HG02884 (cell line): Measurements from ENCODE around the gene STAB2.
"Not testable (repeated sequence)": the region's sequence is repeated elsewhere in the genome, so short reads cannot be mapped to it uniquely, and the experiment has no call there.

ENCODE experiments used
- ATAC-seq: cut with Tn5 transposase; IDR thresholded peaks from one replicate; pipeline ENCODE4 v1.9.1; 2021; ENCODE audit warnings: mild to moderate bottlenecking, moderate library complexity; ENCODE audit not compliant: unreplicated experiment

Gene STAB2

DNA sequence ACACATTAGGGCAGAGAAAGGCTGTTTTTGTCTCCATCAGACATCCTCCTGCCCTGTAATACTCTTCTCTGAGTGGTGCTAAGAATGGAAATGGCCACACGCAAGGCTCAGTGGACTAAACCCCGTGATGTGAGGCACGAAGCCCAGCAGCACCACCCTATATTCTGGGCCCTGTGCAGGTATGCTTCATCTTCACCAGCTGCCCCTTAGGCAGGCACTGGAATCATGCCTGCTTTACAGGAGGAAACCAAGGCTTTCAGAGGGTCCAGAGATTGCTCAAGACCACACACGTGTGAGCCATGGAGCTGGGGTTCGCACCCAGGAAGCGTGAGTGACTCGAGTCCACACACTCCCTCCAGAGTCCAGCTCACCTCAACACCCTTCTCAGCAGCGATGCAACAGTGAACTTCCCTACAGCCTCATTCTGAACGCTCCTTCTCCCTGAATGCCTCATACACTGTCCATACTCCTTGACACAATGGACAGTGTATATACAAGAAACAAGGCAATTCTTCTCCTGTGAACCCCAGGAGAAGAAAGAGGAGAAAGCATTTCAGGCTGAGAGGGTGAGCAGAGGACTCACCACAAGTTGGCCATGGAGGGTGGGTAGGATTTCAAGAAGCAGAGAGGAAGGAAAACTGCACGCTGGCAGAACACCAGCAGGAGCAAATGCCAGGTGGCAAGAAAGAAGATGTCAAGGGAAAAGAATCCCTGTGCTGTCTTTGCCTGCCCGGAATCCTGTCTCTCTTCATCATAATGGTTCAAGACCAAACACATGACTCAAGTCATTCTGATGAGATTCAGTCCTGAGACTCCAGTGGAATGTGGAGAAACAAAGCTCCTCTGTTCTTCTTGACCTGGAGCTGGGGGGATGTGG lies 214.9 kb downstream of the STAB2 start:
- no peak for ATAC-seq

DNA sequence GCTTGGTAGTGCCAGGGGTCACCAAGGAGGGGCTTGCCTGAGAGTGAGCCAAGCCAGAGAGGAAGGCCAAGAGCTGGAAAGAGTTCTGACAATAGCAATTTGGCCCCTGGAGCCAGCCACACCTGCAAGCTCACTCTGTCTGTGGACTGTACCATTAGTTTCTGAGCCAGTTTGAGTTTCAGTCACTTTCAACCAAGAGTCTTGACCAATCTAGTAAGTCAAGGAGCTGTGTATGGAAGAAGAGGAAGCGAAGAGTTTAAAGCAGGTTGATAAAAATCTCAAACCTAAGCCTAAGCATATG lies 215.5 kb downstream of the STAB2 start:
- no peak for ATAC-seq

DNA sequence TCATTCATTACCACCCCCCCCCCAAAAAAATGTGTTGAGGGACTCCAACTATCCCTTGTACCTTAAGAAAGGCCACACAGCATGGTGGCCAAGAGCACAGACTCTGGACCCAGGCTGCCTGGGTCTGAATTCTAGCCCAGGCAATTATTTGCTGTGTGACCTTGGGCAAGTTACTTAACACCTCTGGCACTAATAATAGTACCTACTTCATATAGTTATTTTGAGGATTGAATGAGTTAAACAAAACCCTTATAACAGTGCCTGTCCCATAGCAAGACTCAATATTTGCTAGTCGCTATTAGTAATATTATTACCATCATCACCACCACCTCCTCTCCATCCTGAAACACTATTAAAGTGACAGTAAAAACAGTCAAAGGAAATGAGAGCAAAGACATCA lies 216.8 kb downstream of the STAB2 start:
- no peak for ATAC-seq

DNA sequence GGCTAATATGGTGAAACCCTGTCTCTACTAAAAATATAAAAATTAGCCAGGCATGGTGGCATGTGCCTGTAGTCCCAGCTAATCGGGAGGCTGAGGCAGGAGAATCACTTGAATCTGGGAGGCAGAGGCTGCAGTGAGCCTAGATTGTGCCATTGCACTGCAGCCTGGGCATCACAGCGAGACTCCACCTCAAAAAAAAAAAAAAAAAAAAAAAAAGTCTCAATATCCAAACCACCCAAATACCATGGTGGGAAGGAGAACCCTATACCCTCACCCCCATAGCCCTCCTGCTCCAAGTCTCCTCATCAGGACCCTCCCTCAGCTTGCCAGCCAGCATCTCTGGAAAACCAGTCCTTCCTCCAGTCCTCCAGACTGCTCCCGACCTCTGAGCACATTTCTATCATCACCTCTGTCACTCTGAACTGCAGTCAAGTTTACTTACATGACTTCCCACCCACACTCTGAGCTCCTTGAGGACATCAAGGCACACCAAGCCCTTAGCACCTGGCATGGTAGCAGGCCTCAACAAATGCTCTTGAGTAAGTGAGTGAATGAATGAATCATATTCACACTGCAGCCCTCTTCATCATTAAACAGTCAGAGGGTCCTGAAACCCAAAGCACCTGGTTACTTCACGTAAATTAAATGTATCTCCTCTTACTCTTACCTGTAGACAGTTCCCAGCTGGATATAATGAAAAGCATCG lies 218.7 kb downstream of the STAB2 start:
- ATAC-seq = no peak

DNA sequence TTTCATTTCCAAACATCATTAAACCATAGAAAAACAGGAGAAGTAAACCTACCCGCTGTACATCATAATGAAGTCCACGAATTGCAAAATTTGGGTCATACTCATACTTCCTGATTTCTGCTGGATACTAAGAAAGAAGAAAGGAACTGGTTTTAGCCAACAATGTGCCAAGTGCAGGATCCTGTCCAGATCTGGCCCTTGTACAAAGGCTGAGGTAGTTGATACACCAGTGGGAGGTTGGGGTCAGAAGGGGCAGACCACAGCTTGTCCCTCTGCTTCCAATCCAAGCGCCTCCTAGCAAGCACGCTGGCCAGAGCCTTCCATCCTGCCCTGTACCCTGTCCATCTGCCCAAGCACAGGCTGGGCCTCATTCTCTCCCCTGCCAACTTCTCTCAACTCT lies 219.7 kb downstream of the STAB2 start:
- ATAC-seq = no peak

DNA sequence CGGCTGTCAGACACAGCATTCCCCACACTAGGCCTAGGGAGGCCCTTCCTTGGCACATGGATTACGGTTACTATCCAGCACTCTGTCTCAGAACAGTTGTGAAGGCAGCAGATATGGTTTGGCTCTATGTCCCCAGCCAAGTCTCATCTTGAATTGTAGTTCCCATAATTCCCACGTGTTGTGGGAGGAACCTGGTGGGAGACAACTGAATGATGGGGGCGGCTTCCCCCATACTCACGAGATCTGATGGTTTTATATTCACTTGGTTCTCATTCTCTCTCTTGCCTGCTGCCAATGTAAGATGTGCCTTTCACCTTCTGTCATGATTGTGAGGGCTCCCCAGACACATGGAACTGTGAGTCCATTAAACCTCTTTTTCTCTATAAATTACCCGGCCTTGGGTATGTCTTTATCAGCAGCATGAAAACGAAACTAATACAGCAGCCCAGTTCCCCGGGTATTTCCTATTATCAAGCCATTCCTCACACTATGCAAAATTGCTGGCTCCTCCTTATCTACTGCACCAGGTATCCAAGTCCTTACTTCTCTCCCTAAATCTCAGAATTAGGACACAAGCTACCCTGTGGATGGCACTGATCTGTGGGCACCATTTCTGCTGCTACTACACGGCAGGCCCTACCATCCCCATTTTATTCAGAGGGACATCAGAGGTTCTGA lies 220.6 kb downstream of the STAB2 start:
- ATAC-seq = no peak

DNA sequence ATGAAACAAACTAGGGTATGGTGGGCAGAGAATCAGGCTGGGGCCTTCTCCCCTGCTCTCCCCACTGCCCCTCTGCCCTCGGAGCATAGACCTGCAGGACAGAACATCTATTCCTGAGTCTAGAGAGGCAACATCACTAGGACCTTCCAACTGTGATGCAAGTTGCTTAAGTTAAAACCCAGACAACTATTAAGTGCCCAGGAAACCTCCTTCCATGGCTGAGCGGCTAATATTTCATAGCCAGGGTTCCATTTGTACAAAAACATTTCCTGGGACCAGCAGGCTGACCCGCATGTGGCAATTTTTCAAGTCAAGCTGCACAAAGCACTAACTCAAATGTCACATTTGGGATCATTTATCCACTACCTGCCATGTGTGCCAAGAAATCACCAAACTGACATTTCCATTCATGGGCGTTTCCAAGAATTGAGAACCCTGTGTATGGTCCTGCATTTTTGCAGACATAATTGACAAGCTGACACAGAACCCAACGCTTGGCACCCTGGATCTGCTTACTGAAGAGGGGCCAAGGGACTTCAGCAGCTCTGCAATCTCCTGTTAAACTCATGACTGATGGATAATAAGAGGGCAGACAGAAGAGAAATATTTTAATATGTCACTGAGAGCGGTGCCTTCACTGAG lies 221.3 kb downstream of the STAB2 start:
- no peak for ATAC-seq

DNA sequence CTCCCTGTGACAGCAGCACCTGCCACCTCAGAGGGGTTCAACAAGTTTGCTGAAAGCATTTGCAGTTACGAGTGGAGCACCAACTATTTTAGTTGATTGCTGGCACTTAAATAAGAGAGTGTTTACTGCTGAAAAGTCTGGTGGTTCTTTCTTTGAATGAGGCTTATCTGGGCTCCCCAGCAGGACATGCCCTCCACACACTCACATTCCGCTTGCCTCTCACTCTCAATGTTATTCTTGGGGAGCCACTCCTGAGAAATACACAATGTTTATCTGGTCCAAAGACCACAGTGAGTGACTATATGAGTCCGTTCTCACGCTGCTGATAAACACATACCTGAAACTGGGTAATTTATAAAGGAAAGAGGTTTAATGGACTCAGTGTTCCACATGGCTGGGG lies 222.1 kb downstream of the STAB2 start:
- no peak for ATAC-seq

DNA sequence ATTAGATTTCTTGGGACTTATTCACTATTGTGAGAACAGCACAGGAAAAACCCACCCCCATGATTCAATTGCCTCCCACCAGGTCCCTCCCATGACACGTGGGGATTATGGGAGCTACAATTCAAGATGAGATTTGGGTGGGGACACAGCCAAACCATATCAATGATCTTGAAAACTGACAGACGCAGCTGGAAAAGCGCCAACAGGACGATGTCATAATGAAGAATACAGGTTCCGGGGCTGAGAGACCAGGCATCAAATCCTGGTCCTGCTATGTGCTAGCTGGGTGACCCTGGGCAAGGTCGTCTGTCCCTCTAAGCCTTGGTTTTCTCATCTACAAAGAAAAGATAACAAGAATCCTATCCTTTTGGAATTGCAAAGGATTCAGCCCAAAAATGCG lies 222.6 kb downstream of the STAB2 start:
- not testable (repeated sequence) for ATAC-seq

DNA sequence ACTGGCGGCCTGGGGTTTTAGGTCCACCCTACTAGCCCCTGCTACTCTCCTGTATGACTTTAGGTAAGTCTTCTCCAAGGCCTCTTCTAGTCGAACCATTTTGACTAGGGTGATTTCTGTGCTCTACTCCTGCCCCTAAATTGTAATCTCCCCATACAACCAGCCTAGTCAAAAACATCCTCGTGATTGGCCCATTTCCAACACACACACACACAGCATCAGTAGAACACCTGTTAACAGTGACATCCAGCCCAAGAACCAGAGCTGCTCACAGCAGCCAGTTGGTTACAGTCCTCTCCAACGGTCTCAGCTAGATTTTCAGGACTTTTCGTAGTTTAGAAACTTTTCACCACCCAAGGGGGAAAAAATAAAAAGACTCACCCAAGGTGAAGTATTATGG lies 223.0 kb downstream of the STAB2 start:
- no peak for ATAC-seq

DNA sequence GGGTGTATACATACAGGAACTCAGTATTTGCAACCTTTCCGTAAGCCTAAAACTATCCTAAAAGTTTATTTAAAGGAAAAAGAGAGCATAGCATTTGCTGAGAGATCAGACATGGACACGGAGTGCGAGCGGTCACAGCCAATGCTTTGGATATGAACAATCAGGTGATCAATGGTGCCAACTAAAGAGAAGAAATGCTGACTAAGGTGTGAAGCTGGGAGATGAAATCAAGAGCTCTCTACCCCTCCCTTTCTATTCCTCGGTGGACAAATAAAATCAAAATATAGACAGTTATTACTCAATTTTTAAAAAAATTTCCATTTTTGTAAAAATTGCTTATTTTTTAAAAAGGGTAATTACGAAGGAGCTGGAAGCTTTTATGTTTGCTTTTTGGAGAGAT lies 224.7 kb downstream of the STAB2 start:
- no peak for ATAC-seq

DNA sequence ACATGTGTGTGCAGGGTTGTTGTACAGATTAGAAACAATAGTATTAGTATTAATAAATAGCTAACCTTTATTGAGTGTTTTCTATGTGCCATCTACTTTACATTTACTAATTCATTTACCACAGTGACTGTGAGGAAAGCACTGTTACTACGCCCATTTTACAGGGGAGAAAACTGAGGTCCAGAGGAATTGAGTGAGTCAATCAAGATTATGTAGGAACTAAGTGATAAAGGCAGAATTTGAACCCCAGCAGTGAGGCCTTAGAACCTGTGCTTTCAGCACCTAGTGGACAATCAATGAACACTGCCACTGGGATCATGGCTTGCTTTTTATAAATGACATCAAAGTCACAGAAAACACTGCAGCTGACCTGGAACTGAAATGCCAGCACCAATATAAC lies 225.7 kb downstream of the STAB2 start:
- no peak for ATAC-seq

DNA sequence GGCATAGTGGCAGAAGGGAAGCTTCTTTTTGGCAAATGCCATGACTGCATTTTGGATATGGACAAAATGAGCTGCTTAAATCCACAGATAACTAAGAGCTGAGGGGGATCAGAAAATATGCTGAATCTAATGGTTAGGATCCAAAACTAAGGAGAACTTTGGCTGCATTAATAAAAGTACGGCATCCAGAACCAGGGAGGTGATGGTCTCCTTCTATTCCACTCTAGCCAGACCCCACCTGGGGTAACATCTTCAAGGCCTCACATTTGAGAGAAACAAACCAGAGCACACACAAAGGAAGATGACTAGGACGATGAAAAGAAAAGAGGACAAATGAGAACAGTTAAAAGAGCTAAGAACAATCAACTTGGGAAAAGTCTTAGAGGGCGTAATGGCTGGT lies 226.4 kb downstream of the STAB2 start:
- ATAC-seq = no peak

DNA sequence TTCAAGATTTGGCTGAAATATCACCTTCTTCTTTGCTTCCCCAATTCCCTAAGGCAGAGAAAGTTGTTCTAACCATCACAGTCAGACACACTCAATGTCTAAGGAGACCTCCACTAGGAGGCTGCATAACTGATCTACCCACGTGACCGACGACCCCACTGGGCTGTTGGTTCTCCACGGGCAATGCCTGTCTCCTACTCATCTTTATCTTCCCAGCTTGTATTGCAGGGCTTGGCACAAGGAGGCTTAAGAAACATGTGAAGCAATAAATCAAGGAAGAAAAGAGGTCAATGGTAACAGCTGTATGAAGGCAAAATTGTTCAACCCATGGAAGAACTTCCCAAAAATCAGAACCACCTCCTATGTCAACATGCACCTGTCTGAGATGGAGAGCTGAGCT lies 226.9 kb downstream of the STAB2 start:
- ATAC-seq = no peak

DNA sequence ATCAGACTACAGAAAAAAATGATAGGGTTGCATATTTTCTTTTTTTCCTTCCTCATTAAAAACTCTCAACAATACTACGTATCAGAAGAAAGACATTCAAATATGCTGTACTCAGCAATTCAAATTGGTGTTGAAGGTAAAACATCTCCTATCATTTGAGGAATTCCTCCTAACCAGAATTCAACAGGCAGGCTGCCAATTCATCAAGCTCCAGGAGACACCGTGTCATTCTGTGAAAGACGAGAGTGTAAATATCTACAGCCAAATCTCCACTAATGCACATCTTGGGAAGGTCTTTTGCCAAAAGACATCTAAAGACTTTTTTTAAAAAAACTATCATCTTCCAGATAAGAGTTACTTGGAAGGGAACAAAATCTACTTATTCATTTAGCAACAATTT lies 227.4 kb downstream of the STAB2 start:
- no peak for ATAC-seq
